MG63 (cell line): ENCODE measurements around the gene SLC46A2. TPM values are rescaled to one million over a fixed set of nuclear protein-coding genes. Genes with fewer than 3 reads are reported as not detected.

Experiments
- total RNA-seq: library from RNA; depleted of rRNA; stranded (reverse); fragments of >200 nt; shearing (Covaris generic); gene quantifications from 2 replicates; pipeline ENCODE4 v1.2.3, GENCODE V29; 2014; ENCODE audit warnings: low replicate concordance; rRNA removed

The SLC46A2 gene
- total RNA-seq, 1 experiment from 2014 or later, result not detected

Other genes with a start within 250 kb of the SLC46A2 start
- 18.0 and 18.4 TPM in 2 replicates for gene INIP, start 172.8 kb downstream of the SLC46A2 start, total RNA-seq
- gene SNX30, start 140.1 kb downstream of the SLC46A2 start, total RNA-seq, result 5.8 and 31.5 TPM in 2 replicates
- 0.13 TPM in 1 of 2 replicates, not detected in the other for gene ZNF883, start 121.3 kb upstream of the SLC46A2 start, total RNA-seq
- gene ZFP37, start 165.8 kb upstream of the SLC46A2 start, total RNA-seq, result 0.62 and 2.2 TPM in 2 replicates